ENCODE results near the gene INSRR.

INSRR gene

GRCh38 chr1:156886583-156887281 lies 27.8 kb upstream of the INSRR start:
- H3K4me2 ChIP-seq = no peak overlapping the region

GRCh38 chr1:156885880-156886355 lies 27.0 kb upstream of the INSRR start:
- no peaks in the 10 kb centered on the region for H4K20me1 ChIP-seq (ENCODE audit: insufficient read depth)
- no peak overlapping the region for H3K4me2 ChIP-seq
- no peak overlapping the region for H3K9ac ChIP-seq
- peaks cover 85% of the 10 kb centered on the region for H3K27me3 ChIP-seq (ENCODE audit: insufficient read depth, low read depth)
- peaks cover 2% of the 10 kb centered on the region for H3K4me1 ChIP-seq (ENCODE audit: low read depth, poor library complexity, severe bottlenecking)
- no peaks in the 10 kb centered on the region for H3K36me3 ChIP-seq (ENCODE audit: insufficient read depth)
- H3K4me3 ChIP-seq (IDR thresholded peaks at IDR 0.05; ENCODE audit: insufficient read depth, low read depth, low read length) = no peak overlapping the region
- no peaks in the 10 kb centered on the region for H3K79me2 ChIP-seq (ENCODE audit: insufficient read depth, low read depth)
- no peak overlapping the region for H2AFZ ChIP-seq (ENCODE audit: low read depth)
- no peak for TF ChIP-seq CTCF (conservative IDR thresholded peaks at IDR 0.05; ENCODE audit: low read depth, low read length)
- H3K27ac ChIP-seq = no peak overlapping the region

More at GRCh38 chr1:156886583-156887281, 27.8 kb upstream of the INSRR start:
- H2AFZ ChIP-seq (ENCODE audit: low read depth) = no peak overlapping the region
- no peak overlapping the region for H3K9ac ChIP-seq
- no peak for TF ChIP-seq CTCF (conservative IDR thresholded peaks at IDR 0.05; ENCODE audit: low read depth, low read length)
- peaks cover 85% of the 10 kb centered on the region for H3K27me3 ChIP-seq (ENCODE audit: insufficient read depth, low read depth)
- no peaks in the 10 kb centered on the region for H3K36me3 ChIP-seq (ENCODE audit: insufficient read depth)
- H3K27ac ChIP-seq = no peak overlapping the region
- no peaks in the 10 kb centered on the region for H3K79me2 ChIP-seq (ENCODE audit: insufficient read depth, low read depth)
- H3K4me1 ChIP-seq (ENCODE audit: low read depth, poor library complexity, severe bottlenecking) = no peaks in the 10 kb centered on the region
- H4K20me1 ChIP-seq (ENCODE audit: insufficient read depth) = no peaks in the 10 kb centered on the region
- H3K4me3 ChIP-seq (IDR thresholded peaks at IDR 0.05; ENCODE audit: insufficient read depth, low read depth, low read length) = no peak overlapping the region

GRCh38 chr1:156885314-156885713 lies 26.4 kb upstream of the INSRR start:
- Histone ChIP-seq H3K4me2 (no peak overlapping the region), H3K27ac (no peak overlapping the region), H3K27me3 (ENCODE audit: insufficient read depth, low read depth) (peaks cover 86% of the 10 kb centered on the region), H2AFZ (ENCODE audit: low read depth) (no peak overlapping the region), H3K36me3 (ENCODE audit: insufficient read depth) (no peaks in the 10 kb centered on the region), H3K4me3 (IDR thresholded peaks at IDR 0.05; ENCODE audit: insufficient read depth, low read depth, low read length) (no peak overlapping the region), H4K20me1 (ENCODE audit: insufficient read depth) (no peaks in the 10 kb centered on the region), H3K4me1 (ENCODE audit: low read depth, poor library complexity, severe bottlenecking) (peaks cover 8% of the 10 kb centered on the region), H3K9ac (no peak overlapping the region), H3K79me2 (ENCODE audit: insufficient read depth, low read depth) (no peaks in the 10 kb centered on the region)
- no peak; the same call in 1 of the 2 replicates for TF ChIP-seq CTCF (conservative IDR thresholded peaks at IDR 0.05; ENCODE audit: low read depth, low read length)

- Histone ChIP-seq H3K4me1 (ENCODE audit: low read depth, poor library complexity, severe bottlenecking) (peaks cover 10% of the 10 kb centered on the region), H3K4me3 (IDR thresholded peaks at IDR 0.05; ENCODE audit: insufficient read depth, low read depth, low read length) (no peak overlapping the region), H2AFZ (ENCODE audit: low read depth) (no peak overlapping the region), H3K4me2 (no peak overlapping the region), H4K20me1 (ENCODE audit: insufficient read depth) (no peaks in the 10 kb centered on the region), H3K36me3 (ENCODE audit: insufficient read depth) (no peaks in the 10 kb centered on the region), H3K9ac (no peak overlapping the region), H3K27ac (no peak overlapping the region), H3K79me2 (ENCODE audit: insufficient read depth, low read depth) (no peaks in the 10 kb centered on the region), H3K27me3 (ENCODE audit: insufficient read depth, low read depth) (peaks cover 91% of the 10 kb centered on the region)
- no peak for TF ChIP-seq CTCF (conservative IDR thresholded peaks at IDR 0.05; ENCODE audit: low read depth, low read length)
These were observed 25.8 kb upstream of the INSRR start for GRCh38 chr1:156884560-156885184.

Measured in KMS-11 (cell line).